Gastrocnemius medialis (tissue), 4 donors: ENCODE measurements around the gene SLFN12.

Source experiments
- POLR2A ChIP-seq, 2 donors: fragments of 450-650 bp; IDR thresholded peaks; one replicate each; pipeline ENCODE4 v1.6.1; 2017; ENCODE audit warnings: antibody characterized with exemption in 2 of 2, mild to moderate bottlenecking in 2 of 2, moderate library complexity in 2 of 2
- TF ChIP-seq, protein P1 (sequence below), 5 experiments: fragments of 450-650 bp in 3 of 5; fragments of 200-600 bp in 2 of 5; sonication (generic) in 2 of 5; IDR thresholded peaks in 4 of 5; conservative IDR thresholded peaks in 1 of 5; 1 replicate in 4 of 5; 2 replicates in 1 of 5; pipeline ENCODE4 v1.5.1; 2016 to 2019; ENCODE audit warnings: antibody characterized with exemption in 5 of 5, mild to moderate bottlenecking in 3 of 5, moderate library complexity in 3 of 5

DNA sequence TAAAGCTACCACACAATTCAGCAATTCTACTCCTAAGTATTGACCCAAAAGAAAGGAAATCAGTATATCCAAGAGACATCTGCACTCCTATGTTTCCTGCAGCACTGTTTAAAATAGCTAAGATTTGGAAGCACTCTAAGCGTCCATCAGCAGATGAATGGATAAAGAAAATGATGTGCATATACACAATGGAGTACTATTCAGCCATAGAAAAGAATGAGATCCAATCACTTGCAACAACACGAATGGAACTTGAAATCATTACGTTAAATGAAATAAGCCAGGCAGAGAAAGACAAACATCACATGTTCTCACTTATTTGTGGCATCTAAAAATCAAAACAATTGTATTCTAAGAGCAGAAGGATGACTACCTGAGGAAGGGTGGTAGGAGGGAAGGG is 60.4 kb downstream of the SLFN12 start:
- TF ChIP-seq, protein P1, sequence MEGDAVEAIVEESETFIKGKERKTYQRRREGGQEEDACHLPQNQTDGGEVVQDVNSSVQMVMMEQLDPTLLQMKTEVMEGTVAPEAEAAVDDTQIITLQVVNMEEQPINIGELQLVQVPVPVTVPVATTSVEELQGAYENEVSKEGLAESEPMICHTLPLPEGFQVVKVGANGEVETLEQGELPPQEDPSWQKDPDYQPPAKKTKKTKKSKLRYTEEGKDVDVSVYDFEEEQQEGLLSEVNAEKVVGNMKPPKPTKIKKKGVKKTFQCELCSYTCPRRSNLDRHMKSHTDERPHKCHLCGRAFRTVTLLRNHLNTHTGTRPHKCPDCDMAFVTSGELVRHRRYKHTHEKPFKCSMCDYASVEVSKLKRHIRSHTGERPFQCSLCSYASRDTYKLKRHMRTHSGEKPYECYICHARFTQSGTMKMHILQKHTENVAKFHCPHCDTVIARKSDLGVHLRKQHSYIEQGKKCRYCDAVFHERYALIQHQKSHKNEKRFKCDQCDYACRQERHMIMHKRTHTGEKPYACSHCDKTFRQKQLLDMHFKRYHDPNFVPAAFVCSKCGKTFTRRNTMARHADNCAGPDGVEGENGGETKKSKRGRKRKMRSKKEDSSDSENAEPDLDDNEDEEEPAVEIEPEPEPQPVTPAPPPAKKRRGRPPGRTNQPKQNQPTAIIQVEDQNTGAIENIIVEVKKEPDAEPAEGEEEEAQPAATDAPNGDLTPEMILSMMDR (IDR thresholded peaks at IDR 0.05 in 4 of 5, conservative IDR thresholded peaks at IDR 0.05 in 1 of 5): no peak
- TF ChIP-seq POLR2A (IDR thresholded peaks at IDR 0.05): no peak
